HEK293 (cell line): ENCODE data around the gene HDAC7.

Experiments used
- CTCF ChIP-seq: fragments of 450-650 bp; formaldehyde crosslinking; IDR thresholded peaks from 2 replicates; pipeline ENCODE4 v1.5.1; 2016; ENCODE audit warnings: missing biosample characterization, missing genetic modification characterization
- REST ChIP-seq: fragments of 450-650 bp; formaldehyde crosslinking; IDR thresholded peaks from 2 replicates; pipeline ENCODE4 v1.5.1; 2016; ENCODE audit warnings: missing biosample characterization, missing genetic modification characterization
- ZNF670 ChIP-seq: fragments of 450-650 bp; formaldehyde crosslinking; IDR thresholded peaks from 2 replicates; pipeline ENCODE4 v1.5.1; 2016; ENCODE audit warnings: missing biosample characterization, missing genetic modification characterization, low read depth

- TF ChIP-seq ZNF670 (tag by site-specific recombination) = no peak
- TF ChIP-seq REST (tag by site-specific recombination) = no peak
- TF ChIP-seq CTCF = no peak
These were observed 5.5 kb upstream of the HDAC7 start for GRCh38 chr12:47825173-47825639.
